ENCODE measurements around the gene OTOP3.

DNA sequence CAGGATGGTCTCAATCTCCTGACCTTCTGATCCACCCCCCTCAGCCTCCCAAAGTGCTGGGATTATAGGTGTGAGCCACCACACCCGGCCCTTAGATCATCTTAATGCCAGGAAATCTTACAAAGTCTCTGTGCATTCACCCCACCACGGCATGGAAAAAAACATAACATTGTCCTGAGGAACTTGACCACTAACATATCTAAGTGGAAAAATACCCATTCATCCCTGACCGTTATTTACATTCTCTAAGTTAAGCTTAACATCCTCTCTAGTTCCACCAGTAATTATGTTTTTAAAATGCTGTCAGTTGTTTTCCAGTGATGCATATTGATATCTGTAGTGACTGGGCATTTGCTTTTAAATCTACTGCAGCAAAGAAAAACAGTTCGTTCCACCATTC, 40.2 kb downstream of the OTOP3 start:
- TF ChIP-seq TOX (CRISPR knock-in tag; IDR thresholded peaks at IDR 0.05; ENCODE audit: borderline replicate concordance) (no peak), TSHZ2 (CRISPR knock-in tag; IDR thresholded peaks at IDR 0.05) (no peak), CSDC2 (CRISPR knock-in tag; IDR thresholded peaks at IDR 0.05) (no peak), PATZ1 (CRISPR knock-in tag; IDR thresholded peaks at IDR 0.05; ENCODE audit: borderline replicate concordance) (no peak), TCF4 (CRISPR knock-in tag; IDR thresholded peaks at IDR 0.05; ENCODE audit: borderline replicate concordance) (no peak), BACH2 (CRISPR knock-in tag; IDR thresholded peaks at IDR 0.05; ENCODE audit: borderline replicate concordance) (no peak), ZNF565 (CRISPR knock-in tag; conservative IDR thresholded peaks at IDR 0.05; ENCODE audit: low read depth) (no peak), ZFP3 (CRISPR knock-in tag; IDR thresholded peaks at IDR 0.05) (no peak), RARB (CRISPR knock-in tag; IDR thresholded peaks at IDR 0.05) (no peak)
